Activated CD4-positive, alpha-beta T cell treated with anti-CD3 and anti-CD28 coated beads, Interleukin-2, amount 10 ng/mL, durations not matched to agents 7 days and 5 days (primary cell): ENCODE results near the gene MPZL3. TPM values are rescaled to one million over a fixed set of nuclear protein-coding genes. Genes with fewer than 3 reads are reported as not detected.
A peak's percentile ranks its signal among the peaks of the same experiment; 100 is the strongest.

Experiments
- CTCF ChIA-PET: fragments of 350-600 bp; sonication (Branson Sonifier 250); formaldehyde crosslinking; loops from one replicate; lab custom pipeline; 2021; ENCODE audit warnings: antibody characterized with exemption; lab: Charles Lee
- POLR2A ChIA-PET: fragments of 350-600 bp; sonication (Branson Sonifier 250); formaldehyde crosslinking; loops from one replicate; lab custom pipeline; 2021; ENCODE audit warnings: antibody characterized with exemption; lab: Charles Lee
- DNase-seq: peaks from one replicate; pipeline ENCODE4 v3.0.0-alpha.2; 2020
- H3K27ac Mint-ChIP-seq: one replicate; pipeline ENCODE4 v1.8.0; 2021; ENCODE audit warnings: mild to moderate bottlenecking, moderate library complexity, mixed read lengths
- H3K27me3 Mint-ChIP-seq: one replicate; pipeline ENCODE4 v1.8.0; 2021; ENCODE audit warnings: mixed read lengths
- H3K36me3 Mint-ChIP-seq: one replicate; pipeline ENCODE4 v1.8.0; 2021; ENCODE audit warnings: low read depth, mixed read lengths
- H3K4me1 Mint-ChIP-seq: one replicate; pipeline ENCODE4 v1.8.0; 2021; ENCODE audit warnings: mixed read lengths
- H3K4me3 Mint-ChIP-seq: one replicate; pipeline ENCODE4 v1.8.0; 2021; ENCODE audit warnings: mild to moderate bottlenecking, moderate library complexity, mixed read lengths
- H3K9me3 Mint-ChIP-seq: one replicate; pipeline ENCODE4 v1.8.0; 2021; ENCODE audit warnings: mixed read lengths
- total RNA-seq, 2 experiments: library from RNA; stranded (reverse); gene quantifications; one replicate each; pipeline ENCODE4 v1.2.3, GENCODE V29; 2021

Gene MPZL3
- total RNA-seq, 2 experiments from 2014 or later, result 21.2 to 22.0 TPM

DNA sequence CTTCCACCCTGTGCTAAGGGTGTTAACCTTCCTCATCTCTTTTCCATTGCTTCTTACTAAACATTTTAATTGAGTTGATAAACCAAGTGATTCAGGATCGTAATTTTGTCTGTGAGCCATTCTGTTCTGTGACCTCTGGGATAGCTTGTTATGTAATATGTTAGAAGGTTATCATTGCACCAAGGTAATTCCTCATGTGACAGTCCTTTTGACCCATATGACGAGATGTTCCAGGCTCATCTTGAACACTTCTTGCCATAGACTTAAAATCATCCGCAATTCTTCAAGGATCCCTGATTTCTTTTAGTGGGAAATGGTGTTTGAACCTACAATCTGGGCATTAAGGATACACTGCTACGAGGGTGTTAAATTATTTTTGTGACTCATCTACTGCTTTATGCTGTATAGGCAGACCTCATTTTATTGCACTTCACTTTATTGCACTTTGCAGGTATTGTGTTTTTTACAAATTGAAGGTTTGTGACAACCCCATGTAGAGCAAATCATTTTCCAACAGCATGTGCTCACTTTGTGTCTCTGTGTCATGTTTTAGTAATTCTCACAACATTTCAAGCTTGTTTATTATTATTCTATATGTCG is 31.0 kb upstream of the MPZL3 start:
- no peak overlapping the region for H3K4me3 Mint-ChIP-seq
- DNase-seq, result no peak
- no peaks in the 10 kb centered on the region for H3K27me3 Mint-ChIP-seq
- H3K4me1 Mint-ChIP-seq, result peaks cover 41% of the 10 kb centered on the region
- H3K27ac Mint-ChIP-seq, result peak overlapping the region; percentile 83
- H3K36me3 Mint-ChIP-seq, result peaks cover 6% of the 10 kb centered on the region
- CTCF ChIA-PET, result interaction anchor here (0.9 to 2.1 kb wide), 5 partner anchors 8 to 85 kb away, joined by 3 to 8 read pairs (median 7); no protein-coding TSS in a partner anchor
- no peaks in the 10 kb centered on the region for H3K9me3 Mint-ChIP-seq
- POLR2A ChIA-PET, result interaction anchor here (0.6 kb wide), 1 partner anchor 36 kb away, joined by 3 read pairs; no protein-coding TSS in a partner anchor

- H3K36me3 Mint-ChIP-seq, result peaks cover 6% of the 10 kb centered on the region
- CTCF ChIA-PET, result interaction anchor here (0.9 to 2.1 kb wide), 6 partner anchors 9 to 83 kb away, joined by 3 to 8 read pairs (median 5); no protein-coding TSS in a partner anchor
- peaks cover 41% of the 10 kb centered on the region for H3K4me1 Mint-ChIP-seq
- H3K4me3 Mint-ChIP-seq, result no peak overlapping the region
- no peaks in the 10 kb centered on the region for H3K9me3 Mint-ChIP-seq
- POLR2A ChIA-PET, result no interaction called here
- H3K27me3 Mint-ChIP-seq, result no peaks in the 10 kb centered on the region
- DNase-seq, result no peak
- H3K27ac Mint-ChIP-seq, result no peak overlapping the region
Measured at GRCh38 chr11:118282606-118283005, 30.4 kb upstream of the MPZL3 start.

- ChIA-PET POLR2A (no interaction called here), CTCF (interaction anchor here (0.6 to 2.1 kb wide), 8 partner anchors 14 to 110 kb away, joined by 3 to 8 read pairs (median 3); no protein-coding TSS in a partner anchor)
- no peak overlapping the region for H3K4me3 Mint-ChIP-seq
- no peak overlapping the region for H3K27ac Mint-ChIP-seq
- no peak for DNase-seq
- H3K9me3 Mint-ChIP-seq, result no peaks in the 10 kb centered on the region
- H3K36me3 Mint-ChIP-seq, result peaks cover 6% of the 10 kb centered on the region
- peaks cover 55% of the 10 kb centered on the region for H3K4me1 Mint-ChIP-seq
- H3K27me3 Mint-ChIP-seq, result no peaks in the 10 kb centered on the region
Measured at GRCh38 chr11:118281284-118281683, 29.1 kb upstream of the MPZL3 start.

- Mint-ChIP-seq H3K27ac (peak overlapping the region; percentile 42), H3K4me1 (peaks cover 45% of the 10 kb centered on the region), H3K4me3 (no peak overlapping the region), H3K27me3 (peaks cover 2% of the 10 kb centered on the region), H3K36me3 (no peaks in the 10 kb centered on the region), H3K9me3 (no peaks in the 10 kb centered on the region)
- POLR2A ChIA-PET, result interaction anchor here (0.7 kb wide), 1 partner anchor 20 kb away, joined by 3 read pairs; no protein-coding TSS in a partner anchor
- CTCF ChIA-PET, result interaction anchor here (0.9 to 1.8 kb wide), 4 partner anchors 12 to 106 kb away, joined by 3 to 6 read pairs (median 3); partner anchors contain the start of gene MPZL2
- DNase-seq, result peak; percentile 19
Measured at GRCh38 chr11:118277312-118277711, 25.1 kb upstream of the MPZL3 start.

- Mint-ChIP-seq H3K9me3 (no peaks in the 10 kb centered on the region), H3K4me1 (peaks cover 38% of the 10 kb centered on the region), H3K27ac (no peak overlapping the region), H3K27me3 (peaks cover 2% of the 10 kb centered on the region), H3K4me3 (no peak overlapping the region), H3K36me3 (no peaks in the 10 kb centered on the region)
- ChIA-PET POLR2A (no interaction called here), CTCF (interaction anchor here (1.0 to 2.1 kb wide), 7 partner anchors 8 to 66 kb away, joined by 3 to 8 read pairs (median 4); partner anchors contain the start of genes CD3D and MPZL2)
- DNase-seq, result no peak
Measured at GRCh38 chr11:118276422-118276821, 24.3 kb upstream of the MPZL3 start.

DNA sequence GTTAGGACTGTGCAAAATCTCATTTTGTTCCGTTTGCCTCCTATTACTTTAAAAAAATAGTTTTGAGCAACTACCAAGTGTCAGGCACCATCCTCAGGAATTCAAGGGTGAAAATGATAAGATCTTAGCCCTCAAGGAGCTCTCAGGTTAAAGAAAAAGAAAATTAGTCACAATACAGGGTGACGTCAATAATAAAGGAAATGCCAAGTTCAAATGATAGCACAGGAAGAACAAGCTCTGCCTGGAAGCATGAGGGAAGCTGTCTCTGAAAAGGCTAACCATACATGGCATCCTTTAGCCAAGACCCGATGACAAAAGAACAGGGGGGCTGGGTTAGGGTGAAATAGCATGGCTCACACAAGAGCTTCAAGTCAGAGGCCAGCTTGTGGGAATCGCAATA is 23.0 kb upstream of the MPZL3 start:
- peaks cover 31% of the 10 kb centered on the region for H3K4me1 Mint-ChIP-seq
- H3K9me3 Mint-ChIP-seq, result no peaks in the 10 kb centered on the region
- no peaks in the 10 kb centered on the region for H3K36me3 Mint-ChIP-seq
- H3K4me3 Mint-ChIP-seq, result no peak overlapping the region
- DNase-seq, result no peak
- H3K27ac Mint-ChIP-seq, result no peak overlapping the region
- peaks cover 2% of the 10 kb centered on the region for H3K27me3 Mint-ChIP-seq
- CTCF ChIA-PET, result interaction anchor here (0.8 to 2.1 kb wide), 10 partner anchors 8 to 77 kb away, joined by 3 to 7 read pairs (median 4); partner anchors contain the start of genes CD3D and MPZL2
- POLR2A ChIA-PET, result no interaction called here

GRCh38 chr11:118274186-118274585 is 22.0 kb upstream of the MPZL3 start:
- ChIA-PET CTCF (interaction anchor here (0.6 to 1.8 kb wide), 2 partner anchors 13 to 65 kb away, joined by 3 to 4 read pairs; no protein-coding TSS in a partner anchor), POLR2A (interaction anchor here (0.5 to 0.6 kb wide), 2 partner anchors 37 to 410 kb away, joined by 3 to 8 read pairs; no protein-coding TSS in a partner anchor)
- peaks cover 2% of the 10 kb centered on the region for H3K27me3 Mint-ChIP-seq
- peaks cover 29% of the 10 kb centered on the region for H3K4me1 Mint-ChIP-seq
- no peak overlapping the region for H3K27ac Mint-ChIP-seq
- no peaks in the 10 kb centered on the region for H3K36me3 Mint-ChIP-seq
- H3K4me3 Mint-ChIP-seq, result no peak overlapping the region
- DNase-seq, result no peak
- no peaks in the 10 kb centered on the region for H3K9me3 Mint-ChIP-seq

DNA sequence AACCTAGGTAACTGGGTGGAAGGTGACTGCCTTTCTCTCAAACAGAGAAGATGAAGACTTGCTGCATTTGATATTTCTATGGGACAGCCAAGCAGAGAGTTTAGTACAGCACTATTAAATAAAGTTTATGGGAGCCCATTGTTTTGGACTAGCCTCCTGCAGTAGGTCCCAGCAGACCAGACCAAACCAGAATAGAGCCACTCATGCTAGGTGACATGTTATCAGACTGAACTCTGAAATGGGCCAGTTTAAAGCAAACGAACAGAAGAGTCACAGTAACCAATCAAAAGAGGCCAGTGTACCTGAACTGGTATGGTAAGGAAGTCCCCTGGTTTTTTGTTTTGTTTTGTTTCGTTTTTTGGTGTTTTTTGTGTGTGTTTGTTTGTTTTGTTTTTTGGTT is 19.8 kb upstream of the MPZL3 start:
- Mint-ChIP-seq H3K36me3 (no peaks in the 10 kb centered on the region), H3K4me1 (peaks cover 22% of the 10 kb centered on the region), H3K27ac (no peak overlapping the region), H3K27me3 (peaks cover 2% of the 10 kb centered on the region), H3K9me3 (no peaks in the 10 kb centered on the region), H3K4me3 (no peak overlapping the region)
- no peak for DNase-seq
- ChIA-PET POLR2A (no interaction called here), CTCF (no interaction called here)

GRCh38 chr11:118267486-118267885 is 15.3 kb upstream of the MPZL3 start:
- peaks cover 28% of the 10 kb centered on the region for H3K4me1 Mint-ChIP-seq
- H3K36me3 Mint-ChIP-seq, result peaks cover under 1% of the 10 kb centered on the region
- no peak for DNase-seq
- POLR2A ChIA-PET, result no interaction called here
- no peak overlapping the region for H3K27ac Mint-ChIP-seq
- H3K27me3 Mint-ChIP-seq, result peaks cover 10% of the 10 kb centered on the region
- no peak overlapping the region for H3K4me3 Mint-ChIP-seq
- CTCF ChIA-PET, result interaction anchor here (0.9 to 1.4 kb wide), 6 partner anchors 8 to 69 kb away, joined by 3 to 6 read pairs (median 4); partner anchors contain the start of gene MPZL3
- H3K9me3 Mint-ChIP-seq, result no peaks in the 10 kb centered on the region

GRCh38 chr11:118265954-118266353 is 13.8 kb upstream of the MPZL3 start:
- H3K27ac Mint-ChIP-seq, result no peak overlapping the region
- CTCF ChIA-PET, result interaction anchor here (0.6 to 1.9 kb wide), 7 partner anchors 9 to 223 kb away, joined by 3 to 8 read pairs (median 4); no protein-coding TSS in a partner anchor
- H3K4me3 Mint-ChIP-seq, result no peak overlapping the region
- H3K4me1 Mint-ChIP-seq, result peaks cover 43% of the 10 kb centered on the region
- no peak for DNase-seq
- H3K9me3 Mint-ChIP-seq, result no peaks in the 10 kb centered on the region
- POLR2A ChIA-PET, result no interaction called here
- peaks cover 7% of the 10 kb centered on the region for H3K36me3 Mint-ChIP-seq
- H3K27me3 Mint-ChIP-seq, result peaks cover 10% of the 10 kb centered on the region

DNA sequence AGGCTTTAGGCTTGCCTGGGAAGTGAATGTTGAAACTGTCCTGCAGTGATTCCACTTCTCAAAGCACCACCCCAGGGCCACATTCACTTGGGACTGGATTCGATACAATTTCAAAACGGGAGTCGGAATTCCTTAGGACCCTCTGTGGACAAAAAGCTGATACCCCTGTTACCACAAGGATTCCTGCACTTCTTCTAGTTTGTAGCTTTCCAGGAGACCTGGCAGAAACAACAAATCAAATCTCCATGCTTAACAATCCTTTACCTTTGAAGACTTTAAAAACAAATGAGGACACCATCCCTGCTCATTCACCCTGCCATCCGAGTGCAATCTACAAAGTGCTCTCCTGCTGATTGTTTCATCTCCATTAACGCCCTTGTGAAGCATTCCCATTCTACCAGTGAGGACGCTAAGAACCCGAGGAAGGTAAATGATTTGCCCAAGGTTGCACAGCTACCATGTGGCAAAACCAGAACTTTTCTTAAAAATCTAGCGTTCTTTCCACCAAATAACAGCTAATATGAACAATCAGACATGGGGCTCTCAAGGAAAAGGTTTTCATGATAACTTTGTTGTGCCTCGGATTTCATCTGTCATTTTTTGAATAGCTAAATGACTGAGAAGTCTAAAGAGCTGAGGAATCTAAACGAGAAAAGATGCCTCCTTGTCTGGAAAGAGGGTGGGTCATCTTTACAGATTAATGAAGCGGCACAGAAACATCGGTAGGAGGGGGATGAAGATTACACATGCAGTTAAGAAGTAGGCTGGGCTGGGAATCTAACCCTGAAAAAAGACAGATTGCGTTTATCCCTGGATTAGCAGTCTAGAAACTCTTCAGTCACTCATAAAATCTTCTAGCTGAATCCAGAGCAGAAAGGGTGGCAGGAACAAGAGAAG is 12.7 kb upstream of the MPZL3 start:
- H3K4me1 Mint-ChIP-seq, result peaks cover 54% of the 10 kb centered on the region
- peaks cover 11% of the 10 kb centered on the region for H3K36me3 Mint-ChIP-seq
- no peak overlapping the region for H3K27ac Mint-ChIP-seq
- H3K27me3 Mint-ChIP-seq, result peaks cover 10% of the 10 kb centered on the region
- DNase-seq, result no peak
- ChIA-PET POLR2A (no interaction called here), CTCF (interaction anchor here (0.5 to 1.9 kb wide), 8 partner anchors 11 to 93 kb away, joined by 3 to 8 read pairs (median 4); no protein-coding TSS in a partner anchor)
- peak overlapping the region; percentile 74 for H3K4me3 Mint-ChIP-seq
- no peaks in the 10 kb centered on the region for H3K9me3 Mint-ChIP-seq
